Measurements from ENCODE around the gene RNF145.

DNA sequence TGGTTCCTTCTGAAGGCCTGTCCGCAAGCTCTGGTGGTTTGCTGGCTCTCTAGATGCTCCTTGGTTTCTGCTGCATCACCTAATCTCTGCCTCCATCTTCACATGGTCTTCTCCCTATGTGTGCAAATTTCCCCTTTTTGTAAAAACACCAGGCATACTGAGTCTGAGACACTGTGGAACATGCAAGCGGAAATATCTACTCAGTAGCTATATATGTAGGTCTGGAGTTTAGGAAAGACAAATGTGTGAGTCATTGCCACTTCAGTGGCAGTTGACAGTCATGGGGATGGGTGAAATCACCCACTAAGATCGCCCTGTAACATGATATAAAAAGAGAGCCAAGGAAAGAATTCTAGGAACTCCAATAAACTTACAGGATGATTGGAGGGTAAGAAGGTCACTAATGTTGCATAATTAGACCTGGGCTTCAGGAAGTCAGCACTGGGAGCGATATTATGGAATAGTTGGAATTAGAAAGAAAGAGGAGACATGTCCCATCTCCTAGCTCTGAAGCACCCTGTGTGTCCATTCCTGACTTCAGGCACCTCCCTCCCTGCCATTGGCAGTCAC, 31.0 kb upstream of the RNF145 start:
- no peak for TF ChIP-seq EZH2 (IDR thresholded peaks at IDR 0.05; ENCODE audit: borderline replicate concordance, insufficient read depth, low read depth, low read length, poor library complexity, severe bottlenecking)
- TF ChIP-seq, protein P1, sequence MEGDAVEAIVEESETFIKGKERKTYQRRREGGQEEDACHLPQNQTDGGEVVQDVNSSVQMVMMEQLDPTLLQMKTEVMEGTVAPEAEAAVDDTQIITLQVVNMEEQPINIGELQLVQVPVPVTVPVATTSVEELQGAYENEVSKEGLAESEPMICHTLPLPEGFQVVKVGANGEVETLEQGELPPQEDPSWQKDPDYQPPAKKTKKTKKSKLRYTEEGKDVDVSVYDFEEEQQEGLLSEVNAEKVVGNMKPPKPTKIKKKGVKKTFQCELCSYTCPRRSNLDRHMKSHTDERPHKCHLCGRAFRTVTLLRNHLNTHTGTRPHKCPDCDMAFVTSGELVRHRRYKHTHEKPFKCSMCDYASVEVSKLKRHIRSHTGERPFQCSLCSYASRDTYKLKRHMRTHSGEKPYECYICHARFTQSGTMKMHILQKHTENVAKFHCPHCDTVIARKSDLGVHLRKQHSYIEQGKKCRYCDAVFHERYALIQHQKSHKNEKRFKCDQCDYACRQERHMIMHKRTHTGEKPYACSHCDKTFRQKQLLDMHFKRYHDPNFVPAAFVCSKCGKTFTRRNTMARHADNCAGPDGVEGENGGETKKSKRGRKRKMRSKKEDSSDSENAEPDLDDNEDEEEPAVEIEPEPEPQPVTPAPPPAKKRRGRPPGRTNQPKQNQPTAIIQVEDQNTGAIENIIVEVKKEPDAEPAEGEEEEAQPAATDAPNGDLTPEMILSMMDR (IDR thresholded peaks at IDR 0.05), result no peak
